Activated T-cell treated with anti-CD3 and anti-CD28 coated beads, Interleukin-2, amount 50 U/mL, for 4 hours (primary cell): Measurements from ENCODE around the gene GRM5. TPM values are rescaled to one million over a fixed set of nuclear protein-coding genes. Genes with fewer than 3 reads are reported as not detected.
A peak's percentile ranks its signal among the peaks of the same experiment; 100 is the strongest.
"Not testable (repeated sequence)": the region's sequence is repeated elsewhere in the genome, so short reads cannot be mapped to it uniquely, and the experiment has no call there.

Experiments
- ATAC-seq, 2 donors: fragments of 200-7000 bp; cut with Tn5 transposase; one replicate each; pipeline ENCODE4 v1.10.0; 2021
- DNase-seq: peaks from one replicate; pipeline ENCODE4 v3.0.0-alpha.2; 2020
- H3K27me3 Mint-ChIP-seq: one replicate; pipeline ENCODE4 v1.8.0; 2021; ENCODE audit warnings: low read depth, mixed read lengths
- H3K36me3 Mint-ChIP-seq: one replicate; pipeline ENCODE4 v1.8.0; 2022; ENCODE audit warnings: mixed read lengths; ENCODE audit not compliant: insufficient read depth
- H3K4me1 Mint-ChIP-seq: one replicate; pipeline ENCODE4 v1.8.0; 2021; ENCODE audit warnings: low read depth, mixed read lengths
- H3K4me3 Mint-ChIP-seq: one replicate; pipeline ENCODE4 v1.8.0; 2021; ENCODE audit warnings: mild to moderate bottlenecking, moderate library complexity, mixed read lengths
- H3K9me3 Mint-ChIP-seq: one replicate; pipeline ENCODE4 v1.8.0; 2021; ENCODE audit warnings: mixed read lengths
- total RNA-seq, 3 donors: library from RNA; stranded (reverse); gene quantifications; one replicate each; pipeline ENCODE4 v1.2.1, GENCODE V29; 2021

The GRM5 gene
- total RNA-seq, 3 donors from 2014 or later, result not detected

DNA sequence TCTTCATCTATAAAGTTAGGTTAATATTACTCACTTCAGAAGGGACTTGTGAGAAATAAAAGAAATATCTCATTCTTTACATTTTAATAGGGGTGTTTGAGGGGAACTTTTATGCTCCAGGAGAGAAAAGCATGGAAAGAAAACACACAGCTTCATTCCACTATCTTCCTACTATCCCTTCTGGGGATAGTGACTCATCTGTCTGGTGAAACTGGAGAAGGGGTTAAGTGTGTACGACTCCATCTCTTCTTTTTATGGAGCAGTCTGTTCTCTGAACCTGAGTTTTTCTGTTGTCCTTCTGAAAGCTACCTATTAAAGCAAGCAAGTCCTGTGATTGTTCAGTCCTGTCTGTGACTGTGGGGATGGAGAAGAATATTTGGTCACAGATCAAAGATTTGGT is 227.6 kb downstream of the GRM5 start:
- ATAC-seq, H3K4me3 Mint-ChIP-seq, H3K36me3 Mint-ChIP-seq, H3K9me3 Mint-ChIP-seq, DNase-seq, H3K27me3 Mint-ChIP-seq: not testable (repeated sequence)
- H3K4me1 Mint-ChIP-seq, result peaks cover 35% of the 10 kb centered on the region

DNA sequence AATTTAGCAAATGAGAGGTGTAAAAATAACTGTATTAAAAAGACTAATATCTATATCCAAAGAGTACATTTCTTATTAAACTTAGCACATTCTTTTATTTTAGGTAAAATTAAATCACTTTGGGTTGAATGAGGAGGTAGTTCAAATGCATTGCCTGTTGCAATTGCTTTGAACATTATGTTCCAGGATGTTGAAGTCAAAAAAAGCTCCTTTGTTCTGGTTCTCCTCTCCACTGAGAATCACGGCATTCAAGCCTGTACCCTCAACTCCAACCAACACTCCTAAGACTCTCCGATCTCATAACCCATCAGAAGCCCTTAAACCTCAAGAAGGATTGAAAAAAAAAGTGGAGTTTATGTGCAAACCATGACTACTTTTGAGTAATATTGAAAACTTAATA is 230.1 kb downstream of the GRM5 start:
- H3K4me3 Mint-ChIP-seq, H3K9me3 Mint-ChIP-seq, DNase-seq, H3K27me3 Mint-ChIP-seq, ATAC-seq, H3K36me3 Mint-ChIP-seq: not testable (repeated sequence)
- peaks cover 19% of the 10 kb centered on the region for H3K4me1 Mint-ChIP-seq

DNA sequence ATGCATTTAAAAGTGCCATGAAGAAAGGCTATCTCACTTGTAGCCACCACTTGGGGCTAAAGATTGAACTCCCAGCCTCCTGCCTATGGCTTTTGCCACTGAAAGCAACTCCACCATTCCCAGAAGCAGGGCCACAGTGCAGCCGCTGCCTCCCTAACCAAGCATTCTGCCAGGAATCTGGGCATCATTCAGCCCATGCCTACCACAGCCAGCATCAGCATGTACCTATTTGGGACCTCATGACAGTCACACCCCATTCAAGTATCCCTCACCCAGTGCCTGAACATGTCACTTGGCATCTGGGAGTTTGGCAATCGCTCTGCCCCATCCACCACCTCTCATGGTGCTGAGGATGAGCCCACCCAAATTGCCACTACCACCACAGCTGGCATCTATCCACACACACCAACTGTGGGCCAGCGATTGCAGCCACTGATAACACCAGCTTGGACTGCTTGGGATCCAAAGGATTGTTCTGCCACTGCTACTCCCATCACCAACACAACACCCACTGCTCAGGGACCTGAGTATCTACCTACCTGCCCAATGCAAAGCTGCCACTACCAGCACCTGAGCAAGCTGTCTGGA is 234.4 kb downstream of the GRM5 start:
- DNase-seq, result no peak
- Mint-ChIP-seq H3K4me3 (no peak overlapping the region), H3K4me1 (peaks cover 8% of the 10 kb centered on the region), H3K9me3 (peaks cover 3% of the 10 kb centered on the region), H3K36me3 (no peaks in the 10 kb centered on the region), H3K27me3 (no peaks in the 10 kb centered on the region)
- no peak for ATAC-seq

DNA sequence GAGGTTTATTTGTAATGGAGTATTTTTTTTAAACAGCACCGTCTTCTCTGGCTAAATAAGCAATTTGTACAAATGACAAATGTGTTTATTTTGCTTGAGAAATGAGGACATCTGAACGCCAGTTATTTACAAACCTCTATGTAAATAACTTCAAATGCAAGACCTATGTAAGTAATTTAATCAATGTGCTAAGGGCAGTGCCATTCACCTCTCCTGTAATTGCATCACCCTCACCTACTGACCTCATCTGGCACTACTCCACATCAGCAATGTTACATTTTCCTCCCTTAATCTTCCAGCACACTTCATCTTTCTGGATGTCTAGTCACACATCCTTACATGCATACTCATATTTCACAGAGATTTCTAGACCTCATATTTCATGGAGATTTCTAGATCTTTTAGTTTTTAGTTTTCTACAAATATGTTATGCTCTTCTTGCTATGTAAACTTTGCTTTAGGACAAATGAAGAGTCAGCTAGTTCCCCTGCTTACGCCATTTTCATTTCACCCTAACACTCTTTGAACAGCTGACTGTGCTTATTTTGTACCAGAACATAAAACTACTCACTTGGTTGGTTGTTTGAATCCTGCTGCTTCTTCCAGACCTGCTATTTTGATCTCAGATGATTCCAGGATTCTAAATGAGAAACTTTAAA is 238.6 kb downstream of the GRM5 start:
- ATAC-seq, result no peak
- H3K4me3 Mint-ChIP-seq, result no peak overlapping the region
- no peak for DNase-seq

DNA sequence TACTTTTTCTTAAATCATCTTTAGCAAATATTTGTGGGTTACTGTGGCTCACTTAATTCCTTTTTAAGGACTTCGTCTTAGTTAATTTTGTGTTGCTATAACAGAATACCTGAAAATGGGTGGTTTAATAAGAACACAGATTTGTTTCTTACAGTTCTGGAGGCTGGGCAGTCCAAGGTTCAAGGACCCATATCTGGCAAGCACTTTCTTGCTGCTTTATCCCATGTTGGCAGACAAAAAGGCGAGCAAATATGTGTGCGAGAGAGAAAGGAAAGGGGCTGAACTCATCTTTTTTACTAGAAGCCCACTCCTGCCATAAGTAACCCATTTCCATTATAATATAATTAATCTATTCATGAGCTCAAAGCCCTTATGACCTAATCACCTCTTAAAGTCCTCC is 246.2 kb downstream of the GRM5 start:
- H3K27me3 Mint-ChIP-seq, result no peaks in the 10 kb centered on the region
- no peak for ATAC-seq
- peaks cover 1% of the 10 kb centered on the region for H3K4me1 Mint-ChIP-seq
- H3K36me3 Mint-ChIP-seq, result no peaks in the 10 kb centered on the region
- DNase-seq, result no peak
- H3K4me3 Mint-ChIP-seq, result no peak overlapping the region
- H3K9me3 Mint-ChIP-seq, result no peaks in the 10 kb centered on the region

More for the DNA sequence above, 238.6 kb downstream of the GRM5 start:
- peaks cover 3% of the 10 kb centered on the region for H3K9me3 Mint-ChIP-seq
- no peaks in the 10 kb centered on the region for H3K36me3 Mint-ChIP-seq
- no peaks in the 10 kb centered on the region for H3K27me3 Mint-ChIP-seq
- no peaks in the 10 kb centered on the region for H3K4me1 Mint-ChIP-seq

DNA sequence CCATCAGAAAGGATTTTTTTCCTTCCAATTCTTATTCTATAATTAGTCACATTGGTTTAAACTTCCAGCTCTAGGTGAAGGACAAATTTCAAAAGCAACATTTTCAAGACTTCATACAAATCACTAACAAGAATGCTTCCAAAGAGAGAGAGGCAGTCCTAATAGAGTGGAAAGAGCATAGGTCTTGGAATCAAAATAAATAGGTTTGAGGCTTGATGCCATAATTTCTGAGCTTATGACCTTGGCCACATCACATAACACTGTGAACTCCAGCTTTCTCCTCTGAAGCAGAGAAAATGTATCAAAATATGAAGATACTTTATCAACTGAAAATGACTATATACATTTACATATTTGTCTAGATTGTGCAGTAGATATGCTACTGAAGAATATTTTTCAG is 246.8 kb downstream of the GRM5 start:
- Mint-ChIP-seq H3K27me3 (no peaks in the 10 kb centered on the region), H3K36me3 (no peaks in the 10 kb centered on the region)

DNA sequence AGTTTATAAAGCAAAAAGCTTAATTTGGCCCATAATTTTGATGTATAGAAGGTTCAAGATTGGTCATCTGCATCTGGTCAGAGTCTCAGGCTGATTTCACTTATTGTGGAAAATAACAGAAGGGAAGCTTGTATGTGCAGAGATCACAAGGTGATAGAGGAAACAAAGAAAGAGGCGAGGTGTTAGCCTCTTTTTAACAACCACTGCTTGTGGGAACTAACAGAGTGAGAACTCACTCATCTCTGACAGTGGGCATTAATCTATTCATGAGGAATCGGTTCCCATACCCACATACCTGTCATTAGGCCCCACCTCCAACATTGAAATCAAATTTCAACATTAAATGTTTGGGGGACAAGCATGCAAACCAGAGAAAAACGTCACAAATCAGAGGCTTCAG is 250.3 kb downstream of the GRM5 start:
- no peak for DNase-seq
- H3K27me3 Mint-ChIP-seq, result no peaks in the 10 kb centered on the region
- peaks cover 9% of the 10 kb centered on the region for H3K4me1 Mint-ChIP-seq
- ATAC-seq, result no peak
- H3K4me3 Mint-ChIP-seq, result no peak overlapping the region
- no peaks in the 10 kb centered on the region for H3K36me3 Mint-ChIP-seq
- H3K9me3 Mint-ChIP-seq, result no peaks in the 10 kb centered on the region

More for the DNA sequence above, 246.8 kb downstream of the GRM5 start:
- Mint-ChIP-seq H3K9me3 (no peaks in the 10 kb centered on the region), H3K4me1 (peaks cover 1% of the 10 kb centered on the region), H3K4me3 (no peak overlapping the region)
- no peak for DNase-seq
- no peak for ATAC-seq

DNA sequence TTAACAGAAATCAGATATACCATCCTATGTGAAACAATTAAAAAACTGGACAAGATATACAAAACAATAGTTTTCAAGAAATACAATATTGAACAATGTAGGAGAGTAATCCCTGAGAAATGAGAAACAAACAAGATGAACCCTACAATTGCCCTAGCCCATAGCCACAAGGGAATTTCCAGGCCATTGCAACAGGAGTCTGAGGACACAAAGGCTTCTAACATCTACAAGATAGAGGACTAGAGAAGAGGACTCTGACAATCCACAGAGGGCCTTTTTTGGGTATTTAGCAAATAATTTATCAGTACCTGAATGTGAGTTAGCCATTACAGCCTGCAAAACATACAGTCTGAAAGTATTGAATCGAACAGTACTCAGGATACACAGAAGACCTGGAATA is 251.7 kb downstream of the GRM5 start:
- H3K4me1 Mint-ChIP-seq, result peaks cover 9% of the 10 kb centered on the region
- DNase-seq (no peak), ATAC-seq (no peak)
- H3K36me3 Mint-ChIP-seq, result no peaks in the 10 kb centered on the region
- no peaks in the 10 kb centered on the region for H3K27me3 Mint-ChIP-seq
- no peak overlapping the region for H3K4me3 Mint-ChIP-seq
- H3K9me3 Mint-ChIP-seq, result no peaks in the 10 kb centered on the region

DNA sequence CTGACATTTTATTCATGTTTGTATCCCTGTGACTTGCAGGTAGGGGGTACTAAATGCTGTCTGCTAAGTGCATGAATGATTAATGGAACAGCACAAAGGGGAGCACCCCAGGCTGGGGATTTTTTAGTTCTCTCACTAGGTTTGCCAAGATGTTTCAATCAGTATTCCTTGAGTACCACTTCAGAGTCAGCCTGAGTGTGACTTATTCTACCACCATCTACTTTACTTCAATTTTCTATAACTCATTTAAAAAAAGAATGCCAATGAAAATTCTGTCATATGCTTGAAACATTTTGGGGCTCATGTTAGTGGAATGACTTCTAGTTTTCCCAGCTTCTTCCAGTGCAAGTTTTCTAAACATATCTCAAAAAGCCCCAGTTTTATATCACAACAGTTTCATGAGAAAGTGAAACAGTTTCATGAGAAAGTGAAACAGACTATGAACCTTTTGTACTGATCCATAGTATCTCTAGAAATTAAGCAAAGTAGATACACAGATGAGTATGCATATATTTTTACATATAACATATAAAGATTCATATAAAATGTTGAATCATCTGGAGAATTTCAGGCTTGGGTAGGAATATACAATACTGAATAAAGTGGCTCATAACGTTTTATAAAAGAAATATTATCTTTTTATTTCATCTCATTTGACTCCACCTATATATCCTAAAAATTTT is 252.4 kb downstream of the GRM5 start:
- ATAC-seq (peak; percentile 63 to 79), DNase-seq (no peak)
- no peaks in the 10 kb centered on the region for H3K9me3 Mint-ChIP-seq
- no peaks in the 10 kb centered on the region for H3K27me3 Mint-ChIP-seq
- no peaks in the 10 kb centered on the region for H3K36me3 Mint-ChIP-seq
- no peak overlapping the region for H3K4me3 Mint-ChIP-seq
- H3K4me1 Mint-ChIP-seq, result peaks cover 9% of the 10 kb centered on the region

DNA sequence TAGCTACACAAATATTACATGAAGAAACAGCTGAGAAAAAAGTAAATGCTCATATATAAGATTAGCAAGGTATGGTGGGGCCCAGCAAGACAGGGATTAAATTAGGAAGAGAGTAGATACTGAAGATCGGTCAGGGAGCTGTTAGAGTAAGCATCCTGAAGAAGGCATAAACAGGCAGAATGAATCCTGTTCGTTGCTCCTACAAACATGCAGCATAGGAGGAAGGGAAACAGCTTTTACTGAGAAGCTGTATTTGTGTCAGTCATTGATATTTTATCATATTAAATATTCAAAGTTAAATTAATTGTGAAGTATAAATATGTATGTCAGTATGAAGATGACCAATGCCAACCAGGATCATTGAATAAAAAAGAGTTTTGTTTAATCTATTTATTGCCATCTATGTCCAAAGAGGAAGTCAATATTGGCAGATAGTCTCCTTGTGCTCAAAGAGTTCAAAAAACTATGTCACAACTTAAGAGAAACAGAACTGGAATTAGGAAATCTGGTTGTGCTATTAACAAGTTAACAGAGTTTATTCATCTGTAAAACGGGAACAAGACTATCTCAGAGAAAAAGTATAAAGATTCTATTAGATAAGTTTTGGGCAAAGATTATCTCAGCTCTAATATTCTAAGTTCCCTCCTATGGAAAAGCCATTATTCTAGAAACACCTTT is 255.2 kb downstream of the GRM5 start:
- no peaks in the 10 kb centered on the region for H3K9me3 Mint-ChIP-seq
- ATAC-seq (no peak), DNase-seq (no peak)
- no peaks in the 10 kb centered on the region for H3K36me3 Mint-ChIP-seq
- H3K4me3 Mint-ChIP-seq, result no peak overlapping the region
- H3K27me3 Mint-ChIP-seq, result no peaks in the 10 kb centered on the region
- peaks cover 8% of the 10 kb centered on the region for H3K4me1 Mint-ChIP-seq

DNA sequence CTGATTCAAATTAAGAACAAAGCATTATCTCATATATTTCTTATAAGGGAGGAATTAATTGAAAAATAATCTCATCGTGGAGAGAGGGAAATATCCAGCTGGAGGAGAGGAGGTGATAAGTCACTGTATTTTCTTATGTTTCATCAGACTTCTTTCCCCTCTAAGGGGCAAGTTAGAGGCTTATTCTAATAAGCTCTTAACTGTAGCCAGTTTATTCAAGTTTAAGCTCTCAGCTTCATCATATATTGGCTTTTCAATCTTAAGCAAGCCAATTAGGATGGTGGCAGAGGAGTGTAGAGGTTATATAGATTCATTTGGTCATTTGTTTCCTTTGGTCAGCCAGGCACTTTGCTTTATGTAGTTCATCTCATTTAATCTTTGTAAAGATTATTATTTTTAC is 256.7 kb downstream of the GRM5 start:
- no peak for ATAC-seq

DNA sequence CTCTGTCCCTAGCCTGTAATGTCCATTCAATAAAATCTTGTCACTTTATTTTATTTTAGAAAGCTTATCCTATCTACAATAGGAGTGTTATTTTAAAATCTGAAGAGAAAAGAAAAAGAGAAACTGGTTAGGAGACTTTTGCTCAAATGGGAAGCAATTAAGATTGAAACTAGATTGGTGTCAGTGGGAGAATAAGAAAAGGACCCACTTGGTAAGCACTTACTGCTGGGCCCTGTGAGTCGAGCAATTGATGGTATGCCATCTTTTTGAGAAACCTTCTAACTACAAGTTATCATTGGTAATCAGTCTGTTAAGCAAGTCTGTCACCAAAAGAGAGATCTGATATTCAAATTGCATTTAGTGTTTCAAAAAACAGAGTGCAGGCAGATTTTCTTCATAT is 258.4 kb downstream of the GRM5 start:
- ATAC-seq, result no peak
- H3K36me3 Mint-ChIP-seq, result no peaks in the 10 kb centered on the region
- H3K27me3 Mint-ChIP-seq, result no peaks in the 10 kb centered on the region
- H3K9me3 Mint-ChIP-seq, result no peaks in the 10 kb centered on the region
- H3K4me3 Mint-ChIP-seq, result no peak overlapping the region
- no peak for DNase-seq
- H3K4me1 Mint-ChIP-seq, result no peaks in the 10 kb centered on the region

More for the DNA sequence above, 256.7 kb downstream of the GRM5 start:
- no peak for DNase-seq
- Mint-ChIP-seq H3K27me3 (no peaks in the 10 kb centered on the region), H3K9me3 (no peaks in the 10 kb centered on the region), H3K4me3 (no peak overlapping the region), H3K4me1 (peaks cover 8% of the 10 kb centered on the region), H3K36me3 (no peaks in the 10 kb centered on the region)

DNA sequence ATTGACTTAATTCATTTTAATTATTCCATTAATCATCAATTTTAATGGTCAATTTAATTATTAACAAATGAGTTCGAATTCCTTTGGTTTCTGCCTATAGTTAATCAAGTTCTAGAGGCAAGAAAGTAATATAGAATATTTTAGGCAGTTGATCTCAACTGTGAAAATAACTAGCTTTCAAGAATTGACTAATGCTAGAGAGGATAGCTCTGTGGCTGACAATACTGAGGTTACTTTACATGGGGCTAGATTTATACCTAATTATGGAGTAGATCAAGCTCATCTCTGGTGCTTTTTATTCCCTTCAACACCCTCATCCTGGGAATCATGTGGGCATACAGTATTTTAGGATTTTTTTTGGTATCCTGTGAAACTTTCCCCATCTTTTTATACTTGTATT is 259.4 kb downstream of the GRM5 start:
- Mint-ChIP-seq H3K4me3 (no peak overlapping the region), H3K9me3 (no peaks in the 10 kb centered on the region), H3K36me3 (no peaks in the 10 kb centered on the region), H3K4me1 (peaks cover 4% of the 10 kb centered on the region), H3K27me3 (no peaks in the 10 kb centered on the region)
- DNase-seq, result no peak
- ATAC-seq, result no peak

DNA sequence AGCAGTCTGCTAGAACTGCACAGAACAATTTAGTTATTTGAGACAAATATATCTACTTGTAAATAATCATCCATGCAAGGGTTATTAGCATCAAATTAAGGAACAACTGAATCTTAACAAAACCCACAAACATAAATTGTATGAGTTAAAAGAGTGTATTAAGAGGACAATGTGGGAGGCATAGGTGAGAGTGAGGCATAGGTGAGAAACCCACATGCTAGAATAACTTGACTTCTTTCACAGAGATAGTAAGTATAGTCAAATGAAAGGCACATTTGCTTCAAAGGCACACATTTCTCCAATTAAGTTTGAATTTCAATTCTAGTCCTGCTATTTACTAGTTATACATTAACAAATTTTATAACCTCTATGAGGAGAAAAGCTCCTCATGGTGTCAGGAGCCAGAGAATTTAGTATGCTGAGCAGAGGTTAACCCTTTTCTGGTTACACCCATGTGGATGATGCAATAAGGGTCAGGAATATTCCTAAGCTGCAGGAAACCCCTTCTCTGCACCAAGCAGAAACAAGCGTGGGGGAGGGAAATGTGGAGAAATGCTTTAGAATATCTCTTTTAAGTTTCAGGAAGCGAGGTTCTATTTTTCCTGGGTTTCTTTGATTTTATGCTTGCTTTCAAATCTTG is 264.2 kb downstream of the GRM5 start:
- ATAC-seq, result no peak
- H3K27me3 Mint-ChIP-seq, result no peaks in the 10 kb centered on the region
- no peak for DNase-seq
- no peaks in the 10 kb centered on the region for H3K9me3 Mint-ChIP-seq
- H3K36me3 Mint-ChIP-seq, result no peaks in the 10 kb centered on the region
- H3K4me1 Mint-ChIP-seq, result peaks cover 5% of the 10 kb centered on the region
- no peak overlapping the region for H3K4me3 Mint-ChIP-seq
